HG03025 (cell line): ENCODE results near the gene RORC.
"Not testable (repeated sequence)": the region's sequence is repeated elsewhere in the genome, so short reads cannot be mapped to it uniquely, and the experiment has no call there.

ENCODE experiments used
- ATAC-seq: cut with Tn5 transposase; IDR thresholded peaks from one replicate; pipeline ENCODE4 v1.9.1; 2021; ENCODE audit warnings: mild to moderate bottlenecking, moderate library complexity; ENCODE audit not compliant: unreplicated experiment, low FRiP score

The RORC gene

DNA sequence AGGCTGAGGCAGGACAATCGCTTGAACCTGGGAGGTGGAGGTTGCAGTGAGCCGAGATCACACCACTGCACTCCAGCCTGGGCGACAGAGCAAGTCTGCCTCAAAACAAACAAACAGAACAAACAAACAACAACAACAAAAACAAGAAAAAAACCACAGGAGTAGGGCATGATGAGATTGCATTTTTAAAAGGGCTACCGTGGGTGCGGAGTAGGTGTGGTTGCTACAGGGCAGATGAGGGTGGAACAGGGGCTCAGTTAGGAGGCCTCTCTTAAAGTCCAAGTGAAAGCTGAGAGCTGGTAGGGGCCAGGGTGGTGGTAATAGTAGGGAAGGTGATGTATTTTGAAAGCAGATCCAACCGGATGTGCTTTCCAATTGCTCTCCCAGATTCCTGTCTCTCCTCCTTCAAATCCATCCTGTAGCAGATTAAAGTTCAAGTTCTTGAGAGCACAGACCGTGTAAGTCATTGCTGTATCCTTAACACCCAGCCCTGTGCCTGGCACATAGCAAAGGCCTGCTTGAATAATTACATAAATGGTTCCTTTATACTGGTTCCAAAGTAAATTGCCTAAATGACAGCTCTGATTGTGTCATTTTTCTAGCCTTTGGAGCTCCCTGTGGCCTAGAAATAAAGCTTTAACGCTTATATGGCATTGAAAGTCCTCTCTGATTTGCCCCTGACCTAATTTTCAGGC is 22.2 kb downstream of the RORC start:
- no peak for ATAC-seq

DNA sequence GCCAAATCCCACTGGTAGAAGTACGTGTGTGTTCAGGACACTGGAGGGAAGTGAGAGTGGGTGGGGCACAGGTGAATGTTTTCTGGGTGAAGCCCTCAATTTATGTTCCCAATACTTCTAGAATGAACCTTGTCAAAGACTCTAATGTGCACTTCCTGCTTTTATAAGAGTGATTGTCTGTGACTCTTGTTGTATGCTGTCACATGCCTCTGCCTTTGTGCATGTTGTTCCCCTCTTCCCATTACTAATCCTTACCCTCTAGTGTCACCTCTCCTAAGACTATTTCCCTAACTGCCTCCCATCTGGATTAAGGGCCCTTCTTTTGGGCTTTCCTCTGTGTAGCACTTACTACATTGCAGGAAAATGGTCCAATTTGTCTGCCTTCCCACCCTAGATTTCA is 23.8 kb downstream of the RORC start:
- no peak for ATAC-seq

DNA sequence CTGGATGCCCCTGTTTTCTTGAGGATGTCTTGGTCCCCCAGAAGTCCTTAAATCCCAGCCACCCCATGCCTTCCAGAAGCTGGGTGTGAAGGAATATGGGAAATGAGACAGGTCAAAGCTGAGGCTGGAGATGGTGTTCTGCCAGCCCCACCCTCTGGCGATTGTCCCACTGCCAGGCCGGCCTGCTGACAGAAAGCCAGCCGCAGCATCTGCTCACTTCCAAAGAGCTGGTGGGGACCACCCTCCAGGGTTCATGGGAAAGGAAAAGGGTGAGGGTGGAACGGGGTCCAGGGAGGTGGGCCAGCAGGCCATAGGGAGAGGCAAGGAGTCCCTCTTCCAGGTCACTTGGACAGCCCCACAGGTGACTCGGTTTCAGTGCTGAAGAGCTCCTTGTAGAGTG is 24.5 kb downstream of the RORC start:
- no peak for ATAC-seq

DNA sequence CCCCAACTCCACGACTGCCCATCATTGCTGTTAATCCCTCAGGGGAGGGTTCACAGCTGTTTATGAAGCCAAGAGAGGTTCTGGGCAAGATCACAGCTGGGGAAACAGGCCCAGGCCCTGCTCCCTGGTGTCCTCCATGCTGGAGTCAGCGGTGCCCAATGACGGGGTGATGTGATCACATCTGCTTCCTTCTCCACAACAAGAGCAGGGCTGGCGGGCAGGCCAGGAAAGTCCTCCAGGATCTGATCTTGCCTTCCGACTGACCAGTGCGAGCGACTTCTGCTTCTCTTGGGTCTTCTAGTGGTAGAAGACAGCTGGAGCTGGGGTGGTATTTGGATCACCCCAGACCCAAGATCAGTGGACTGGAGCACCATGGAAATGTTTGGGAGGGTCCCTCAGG is 25.4 kb downstream of the RORC start:
- ATAC-seq = no peak

DNA sequence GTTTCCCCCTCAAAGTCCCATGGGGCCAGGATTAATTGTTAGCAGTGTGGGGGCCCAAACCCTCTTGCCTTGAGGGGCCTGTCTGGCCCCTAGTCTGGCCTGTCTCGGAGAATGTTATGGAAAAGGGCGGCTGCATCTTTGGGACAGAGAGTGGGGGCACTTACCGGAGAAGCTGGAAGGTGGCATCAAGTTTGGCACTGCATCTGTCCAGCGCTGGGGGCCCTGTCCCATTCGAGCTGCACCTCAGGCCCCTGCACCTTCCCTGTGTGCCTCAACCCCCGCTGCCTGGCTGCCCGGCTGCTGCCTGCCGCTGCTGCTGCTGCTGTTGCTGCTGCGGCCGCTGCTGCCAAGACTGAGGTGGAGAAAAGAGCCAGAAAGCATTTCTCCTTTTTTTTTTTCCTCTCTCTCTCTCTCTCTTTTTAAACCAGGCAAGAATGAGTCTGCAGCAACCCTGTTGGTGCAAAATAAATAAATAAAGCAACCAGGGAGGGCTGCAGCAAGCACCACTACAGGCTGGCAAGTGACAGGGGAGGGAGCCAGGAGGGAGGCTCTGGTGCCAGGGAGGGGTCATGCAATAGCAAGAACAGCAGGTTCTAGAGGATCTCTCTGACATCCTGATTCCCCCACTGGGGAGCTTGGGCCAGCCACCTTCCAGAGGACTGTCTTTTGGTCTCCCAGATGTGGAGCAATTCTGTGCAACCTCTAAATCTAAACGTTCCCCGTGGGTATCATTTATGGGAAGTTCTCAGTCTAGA is 26.4 kb downstream of the RORC start, which contains the start of gene LINGO4:
TSS of gene LINGO4 (minus strand) at position 354 of the 755 bp plus-strand sequence. CDS start 2,715 bp downstream, outside the sequence.
- ATAC-seq = no peak

DNA sequence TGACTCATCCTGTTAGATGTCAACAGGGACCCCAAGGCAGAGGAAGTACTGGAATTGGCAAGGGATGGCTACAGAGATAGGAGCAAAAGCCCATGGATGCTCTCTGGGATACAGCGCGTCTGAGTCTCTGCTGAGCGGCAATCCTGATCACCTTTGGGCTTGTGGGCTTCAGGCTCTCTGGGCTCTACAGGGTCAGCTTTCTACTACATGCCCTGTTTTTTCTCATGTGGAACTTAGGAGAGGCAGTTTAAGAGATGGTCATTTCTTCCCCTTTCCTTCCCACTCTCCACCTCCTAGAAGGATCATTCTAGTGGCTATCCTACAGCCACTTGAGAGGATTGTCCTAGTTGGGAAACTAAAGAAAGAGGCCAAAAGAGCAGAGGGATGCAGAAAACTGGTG is 27.7 kb downstream of the RORC start:
- ATAC-seq = no peak

DNA sequence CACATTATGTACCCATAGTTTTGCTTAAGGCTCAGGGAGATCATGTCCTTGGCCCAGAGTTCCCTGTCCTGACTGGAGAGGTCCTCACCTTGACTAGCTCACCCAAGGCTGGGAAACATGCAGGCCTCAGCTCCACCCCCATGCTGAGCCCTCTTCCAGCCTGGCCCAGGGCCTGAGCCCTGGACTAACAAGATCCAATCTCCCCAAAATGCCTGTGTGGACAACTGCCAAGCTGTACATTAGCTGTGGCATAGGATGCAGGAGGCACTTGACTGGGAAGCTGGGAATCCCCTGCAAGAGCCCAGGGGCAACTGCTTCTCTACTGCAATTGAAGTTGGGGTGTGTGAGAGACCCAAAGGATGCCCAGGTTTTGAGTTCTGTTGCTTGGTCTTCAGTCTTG is 28.4 kb downstream of the RORC start:
- no peak for ATAC-seq

GRCh38 chr1:151802372-151802771 is 29.2 kb downstream of the RORC start:
- no peak for ATAC-seq

DNA sequence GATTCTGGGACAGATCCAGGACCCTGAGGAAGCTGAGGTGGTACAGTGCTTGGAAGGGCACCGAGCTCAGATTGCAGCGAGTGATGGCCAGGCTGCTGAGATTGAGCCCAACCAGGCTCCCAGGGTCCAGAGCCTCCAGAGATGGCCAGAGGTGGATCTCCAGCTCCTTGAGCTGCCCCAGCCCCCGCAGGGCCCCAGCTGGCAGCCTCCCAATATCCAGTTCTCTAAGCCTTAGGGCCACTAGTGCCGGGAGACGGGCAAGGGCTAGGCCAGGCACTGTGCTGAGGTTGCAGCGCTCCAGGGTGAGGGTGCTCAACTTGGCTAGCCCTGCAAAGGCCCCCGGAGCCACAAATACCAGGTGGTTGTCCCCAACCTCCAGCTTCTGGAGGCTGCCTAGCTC is 29.8 kb downstream of the RORC start:
- ATAC-seq = no peak

- no peak for ATAC-seq
These were observed 30.2 kb downstream of the RORC start for GRCh38 chr1:151801310-151801820.

DNA sequence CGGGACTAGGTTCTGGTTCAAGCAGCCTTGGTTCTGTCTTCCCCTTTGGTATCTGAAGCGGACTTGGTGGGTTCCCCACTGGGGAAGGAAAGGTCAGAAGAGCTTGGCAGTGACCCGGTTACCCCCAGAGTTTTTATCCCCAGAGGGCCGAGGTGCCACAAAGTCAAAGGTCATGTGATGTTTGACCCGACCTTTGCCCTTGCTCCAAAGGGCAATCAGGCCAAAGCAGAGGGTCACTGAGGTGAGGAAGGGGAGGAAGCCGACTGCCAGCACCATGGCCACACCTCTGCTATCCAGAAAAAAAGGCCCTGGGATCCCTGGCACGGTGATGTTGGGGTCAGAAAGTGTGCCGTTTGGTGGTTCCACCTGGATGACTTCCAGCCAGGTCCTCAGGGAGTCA is 30.8 kb downstream of the RORC start:
- ATAC-seq = no peak

- no peak for ATAC-seq
These were observed 32.2 kb downstream of the RORC start for GRCh38 chr1:151799179-151800022.

GRCh38 chr1:151798571-151798970 is 33.0 kb downstream of the RORC start:
- ATAC-seq = no peak

GRCh38 chr1:151790940-151791651 is 40.5 kb downstream of the RORC start:
- ATAC-seq = peak; percentile 7

DNA sequence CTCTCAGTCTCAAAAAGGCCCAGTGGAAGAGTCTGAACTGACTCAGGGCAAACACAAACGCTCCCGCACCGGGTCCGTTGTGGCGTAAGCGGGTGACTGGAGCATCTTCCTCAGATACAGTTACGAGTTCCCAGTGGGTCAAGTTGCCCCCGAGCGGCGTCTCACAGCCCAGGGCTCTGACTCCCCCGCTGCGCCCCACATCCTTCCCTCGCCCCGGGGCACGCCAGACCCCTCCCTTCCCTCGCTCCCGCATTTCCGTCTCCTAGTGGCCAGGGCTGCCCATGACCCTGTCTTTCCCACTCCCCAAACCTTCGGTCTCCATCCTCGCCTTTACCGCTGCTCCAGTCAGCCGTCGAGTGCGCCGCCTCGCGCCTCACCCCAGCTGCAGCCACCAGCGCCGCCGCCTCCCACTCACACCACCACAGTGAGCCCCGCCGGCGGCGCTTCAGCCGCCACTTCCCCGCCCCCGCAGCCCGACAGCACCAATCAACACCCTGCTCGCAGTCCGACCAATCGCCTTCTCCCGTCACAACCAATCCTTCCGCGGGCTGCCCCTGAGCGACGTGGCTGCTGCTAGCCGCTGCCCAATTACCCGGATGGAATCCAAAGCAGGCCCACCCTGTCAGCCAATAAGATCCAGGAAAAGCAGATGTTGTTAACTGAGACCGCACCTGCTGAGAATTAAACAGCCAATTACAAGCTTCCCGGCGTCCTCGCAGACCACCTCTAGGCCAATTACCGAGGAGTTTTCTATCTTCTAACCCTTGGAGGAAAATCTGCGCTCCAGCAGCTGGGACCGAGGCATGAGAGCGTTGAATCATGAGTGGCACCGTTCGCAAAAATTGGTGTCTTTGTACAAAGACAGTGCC is 41.3 kb downstream of the RORC start, which contains the start of gene TDRKH:
TSS of gene TDRKH (minus strand) at position 430 of the 869 bp plus-strand sequence. CDS start 7,478 bp downstream, outside the sequence.
- peak; percentile 92 for ATAC-seq

DNA sequence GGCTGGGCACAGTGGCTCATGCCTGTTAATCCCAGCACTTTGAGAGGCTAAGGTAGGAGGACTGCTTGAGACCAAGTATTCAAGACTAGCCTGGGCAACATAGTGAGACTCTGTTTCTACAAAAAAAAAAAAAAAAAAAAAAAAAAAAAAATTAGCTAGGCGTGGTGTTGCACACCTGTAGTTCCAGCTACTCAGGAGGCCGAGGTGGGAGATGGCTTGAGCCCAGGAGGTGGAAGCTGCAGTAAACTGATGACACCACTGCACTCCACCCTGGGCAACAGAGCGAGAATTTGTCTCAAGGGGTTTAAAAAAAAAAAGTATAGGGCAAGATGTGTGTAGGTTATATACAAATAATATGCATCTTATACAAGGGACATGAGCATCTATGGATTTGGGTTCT is 43.9 kb downstream of the RORC start:
- no peak for ATAC-seq

DNA sequence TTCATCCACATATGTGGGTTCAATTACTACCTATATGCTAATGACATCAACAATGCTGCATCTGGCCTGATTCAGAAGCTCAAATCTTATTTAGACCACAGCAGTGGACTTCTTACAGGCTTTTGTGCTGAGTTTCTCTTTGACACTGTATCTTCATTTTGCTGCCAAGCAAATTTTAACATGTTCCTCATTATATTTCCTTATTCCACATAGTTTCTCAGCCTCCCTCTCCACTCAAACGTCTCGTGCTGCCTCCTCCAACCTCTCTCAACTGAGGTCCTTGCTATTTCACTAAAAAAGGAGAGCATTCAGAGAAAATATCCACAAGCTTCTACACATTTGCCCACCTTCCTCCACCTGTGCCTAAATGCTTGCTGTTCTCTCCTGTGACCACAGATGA is 47.8 kb downstream of the RORC start:
- no peak for ATAC-seq

DNA sequence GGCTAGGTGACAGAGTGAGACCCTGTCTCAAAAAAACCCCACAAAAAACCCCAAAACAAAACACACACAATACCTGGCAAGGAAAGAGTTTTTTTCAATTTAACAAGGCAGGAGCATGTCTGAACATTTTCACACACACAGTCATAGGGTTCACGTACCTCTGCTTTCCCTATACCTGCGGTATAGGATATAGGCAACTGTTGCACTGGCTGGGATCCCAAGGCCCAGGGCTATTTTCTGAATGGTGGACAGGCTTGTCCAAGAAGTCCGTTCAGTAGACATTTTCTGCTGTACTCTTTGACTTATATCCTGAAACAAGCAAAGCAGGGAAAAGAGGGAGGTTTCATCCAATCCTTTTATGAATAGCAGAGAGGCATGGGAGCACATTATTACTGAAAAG is 48.9 kb downstream of the RORC start:
- no peak for ATAC-seq

DNA sequence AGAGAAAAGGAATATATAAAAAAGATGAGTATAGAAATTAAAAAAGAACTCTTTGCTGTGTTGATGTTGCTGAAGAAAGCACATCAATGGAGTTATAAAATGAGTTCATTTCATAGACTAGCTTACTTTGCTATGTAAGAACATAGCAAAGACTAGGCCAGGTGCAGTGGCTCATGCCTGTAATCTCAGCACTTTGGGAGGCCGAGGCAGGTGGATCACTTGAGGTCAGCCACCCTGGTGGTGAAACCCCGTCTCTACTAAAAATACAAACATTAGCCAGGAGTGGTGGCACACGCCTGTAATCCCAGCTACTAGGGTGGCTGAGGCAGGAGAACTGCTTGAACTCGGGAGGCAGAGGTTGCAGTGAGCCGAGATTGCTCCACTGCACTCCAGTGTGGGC is 49.6 kb downstream of the RORC start:
- not testable (repeated sequence) for ATAC-seq
